ENCODE data around the gene RXRA. TPM values are rescaled to one million over a fixed set of nuclear protein-coding genes. Genes with fewer than 3 reads are reported as not detected.

RXRA gene
- total and polyA plus RNA-seq, 10 of the 15 experiments (the other 5 are each of a cell fraction or from before 2014, with no cell fraction given), result 0.89 to 36.8 (median 11.1) TPM

DNA sequence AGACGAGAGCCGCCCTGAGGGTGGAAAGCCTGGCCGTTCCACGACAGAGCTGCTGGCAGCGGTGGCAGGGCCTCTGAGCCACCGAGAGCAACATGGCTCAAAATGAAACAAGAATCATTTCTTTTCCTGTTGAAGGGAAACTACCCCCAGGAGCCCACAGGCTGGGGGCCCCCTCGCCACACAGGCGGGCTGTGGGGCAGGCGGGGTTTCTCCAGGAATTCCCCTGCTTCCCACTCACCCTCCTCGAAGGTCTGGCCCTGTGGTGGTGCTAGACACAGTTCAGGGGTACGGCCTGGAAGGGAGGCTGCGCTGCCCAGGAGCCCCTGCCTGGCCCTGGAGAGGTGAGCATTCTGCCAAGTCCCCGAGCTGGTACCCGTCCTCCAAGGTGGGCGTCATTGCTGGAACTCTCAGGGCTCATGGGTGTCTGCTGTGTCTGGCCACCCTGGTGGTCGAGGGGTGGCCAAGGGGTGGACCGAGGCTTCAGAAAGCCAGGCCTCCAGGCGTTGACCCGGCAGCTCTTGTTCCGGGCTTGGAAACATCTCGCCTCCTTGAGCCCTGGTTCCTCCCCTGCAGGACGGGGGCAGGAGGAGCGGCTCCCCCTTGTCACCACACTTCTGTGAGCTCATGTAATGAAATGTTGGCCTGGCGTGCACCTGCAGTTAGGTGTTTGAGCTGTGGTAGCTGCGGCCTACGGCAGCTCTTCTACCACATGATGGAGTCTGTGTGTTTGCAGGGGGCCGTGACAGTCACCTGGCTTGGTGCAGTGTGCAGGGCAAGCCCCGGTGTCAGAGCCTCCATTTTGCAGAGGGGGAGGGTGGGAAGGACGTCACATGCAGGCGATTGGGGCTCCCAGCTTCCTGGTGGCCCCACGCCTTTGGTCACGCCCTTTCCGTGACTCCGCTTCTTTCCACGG lies 65.3 kb downstream of the RXRA start (continued):
- TF ChIP-seq, protein P1, sequence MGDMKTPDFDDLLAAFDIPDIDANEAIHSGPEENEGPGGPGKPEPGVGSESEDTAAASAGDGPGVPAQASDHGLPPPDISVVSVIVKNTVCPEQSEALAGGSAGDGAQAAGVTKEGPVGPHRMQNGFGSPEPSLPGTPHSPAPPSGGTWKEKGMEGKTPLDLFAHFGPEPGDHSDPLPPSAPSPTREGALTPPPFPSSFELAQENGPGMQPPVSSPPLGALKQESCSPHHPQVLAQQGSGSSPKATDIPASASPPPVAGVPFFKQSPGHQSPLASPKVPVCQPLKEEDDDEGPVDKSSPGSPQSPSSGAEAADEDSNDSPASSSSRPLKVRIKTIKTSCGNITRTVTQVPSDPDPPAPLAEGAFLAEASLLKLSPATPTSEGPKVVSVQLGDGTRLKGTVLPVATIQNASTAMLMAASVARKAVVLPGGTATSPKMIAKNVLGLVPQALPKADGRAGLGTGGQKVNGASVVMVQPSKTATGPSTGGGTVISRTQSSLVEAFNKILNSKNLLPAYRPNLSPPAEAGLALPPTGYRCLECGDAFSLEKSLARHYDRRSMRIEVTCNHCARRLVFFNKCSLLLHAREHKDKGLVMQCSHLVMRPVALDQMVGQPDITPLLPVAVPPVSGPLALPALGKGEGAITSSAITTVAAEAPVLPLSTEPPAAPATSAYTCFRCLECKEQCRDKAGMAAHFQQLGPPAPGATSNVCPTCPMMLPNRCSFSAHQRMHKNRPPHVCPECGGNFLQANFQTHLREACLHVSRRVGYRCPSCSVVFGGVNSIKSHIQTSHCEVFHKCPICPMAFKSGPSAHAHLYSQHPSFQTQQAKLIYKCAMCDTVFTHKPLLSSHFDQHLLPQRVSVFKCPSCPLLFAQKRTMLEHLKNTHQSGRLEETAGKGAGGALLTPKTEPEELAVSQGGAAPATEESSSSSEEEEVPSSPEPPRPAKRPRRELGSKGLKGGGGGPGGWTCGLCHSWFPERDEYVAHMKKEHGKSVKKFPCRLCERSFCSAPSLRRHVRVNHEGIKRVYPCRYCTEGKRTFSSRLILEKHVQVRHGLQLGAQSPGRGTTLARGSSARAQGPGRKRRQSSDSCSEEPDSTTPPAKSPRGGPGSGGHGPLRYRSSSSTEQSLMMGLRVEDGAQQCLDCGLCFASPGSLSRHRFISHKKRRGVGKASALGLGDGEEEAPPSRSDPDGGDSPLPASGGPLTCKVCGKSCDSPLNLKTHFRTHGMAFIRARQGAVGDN (IDR thresholded peaks at IDR 0.05), result peak; percentile 62
- TF ChIP-seq MEF2B (IDR thresholded peaks at IDR 0.05; ENCODE audit: partially characterized antibody, poor library complexity, severe bottlenecking), result peak; percentile 52
- no peak for TF ChIP-seq ZSCAN29 (IDR thresholded peaks at IDR 0.05)
- 0 out of 2 replicates have a peak, but pooled peaks have one; percentile 10 for TF ChIP-seq RAD21 (IDR thresholded peaks at IDR 0.05; ENCODE audit: insufficient read depth, low read depth, low read length)
- TF ChIP-seq CBFB (IDR thresholded peaks at IDR 0.05; ENCODE audit: low read depth), result peak; percentile 97
- TF ChIP-seq, protein P2, sequence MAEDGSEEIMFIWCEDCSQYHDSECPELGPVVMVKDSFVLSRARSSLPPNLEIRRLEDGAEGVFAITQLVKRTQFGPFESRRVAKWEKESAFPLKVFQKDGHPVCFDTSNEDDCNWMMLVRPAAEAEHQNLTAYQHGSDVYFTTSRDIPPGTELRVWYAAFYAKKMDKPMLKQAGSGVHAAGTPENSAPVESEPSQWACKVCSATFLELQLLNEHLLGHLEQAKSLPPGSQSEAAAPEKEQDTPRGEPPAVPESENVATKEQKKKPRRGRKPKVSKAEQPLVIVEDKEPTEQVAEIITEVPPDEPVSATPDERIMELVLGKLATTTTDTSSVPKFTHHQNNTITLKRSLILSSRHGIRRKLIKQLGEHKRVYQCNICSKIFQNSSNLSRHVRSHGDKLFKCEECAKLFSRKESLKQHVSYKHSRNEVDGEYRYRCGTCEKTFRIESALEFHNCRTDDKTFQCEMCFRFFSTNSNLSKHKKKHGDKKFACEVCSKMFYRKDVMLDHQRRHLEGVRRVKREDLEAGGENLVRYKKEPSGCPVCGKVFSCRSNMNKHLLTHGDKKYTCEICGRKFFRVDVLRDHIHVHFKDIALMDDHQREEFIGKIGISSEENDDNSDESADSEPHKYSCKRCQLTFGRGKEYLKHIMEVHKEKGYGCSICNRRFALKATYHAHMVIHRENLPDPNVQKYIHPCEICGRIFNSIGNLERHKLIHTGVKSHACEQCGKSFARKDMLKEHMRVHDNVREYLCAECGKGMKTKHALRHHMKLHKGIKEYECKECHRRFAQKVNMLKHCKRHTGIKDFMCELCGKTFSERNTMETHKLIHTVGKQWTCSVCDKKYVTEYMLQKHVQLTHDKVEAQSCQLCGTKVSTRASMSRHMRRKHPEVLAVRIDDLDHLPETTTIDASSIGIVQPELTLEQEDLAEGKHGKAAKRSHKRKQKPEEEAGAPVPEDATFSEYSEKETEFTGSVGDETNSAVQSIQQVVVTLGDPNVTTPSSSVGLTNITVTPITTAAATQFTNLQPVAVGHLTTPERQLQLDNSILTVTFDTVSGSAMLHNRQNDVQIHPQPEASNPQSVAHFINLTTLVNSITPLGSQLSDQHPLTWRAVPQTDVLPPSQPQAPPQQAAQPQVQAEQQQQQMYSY (CRISPR knock-in tag; IDR thresholded peaks at IDR 0.05), result no peak
- TF ChIP-seq YBX1 (IDR thresholded peaks at IDR 0.05), result no peak
- TF ChIP-seq KLF5 (IDR thresholded peaks at IDR 0.05; ENCODE audit: partially characterized antibody), result peak; percentile 44
- no peak for TF ChIP-seq KAT2A (conservative IDR thresholded peaks at IDR 0.05; ENCODE audit: control insufficient read depth, low read depth, low read length)
- TF ChIP-seq ZNF384 (IDR thresholded peaks at IDR 0.05; ENCODE audit: borderline replicate concordance, low read depth, low read length), result no peak
- TF ChIP-seq TBL1XR1 (IDR thresholded peaks at IDR 0.05; ENCODE audit: low read depth, low read length), result peak; percentile 99
- TF ChIP-seq TAF1 (IDR thresholded peaks at IDR 0.05; ENCODE audit: borderline replicate concordance, low read depth, low read length), result peak; percentile 70
- no peak for TF ChIP-seq RCOR1 (conservative IDR thresholded peaks at IDR 0.05; ENCODE audit: low read depth, low read length)
- TF ChIP-seq SP1 (IDR thresholded peaks at IDR 0.05; ENCODE audit: low read depth, low read length), result peak; percentile 86
- peak; percentile 67; the same call in 1 of the 2 replicates for TF ChIP-seq TARDBP (IDR thresholded peaks at IDR 0.05; ENCODE audit: borderline replicate concordance)
- peak; percentile 85 for TF ChIP-seq JUNB (IDR thresholded peaks at IDR 0.05)
- TF ChIP-seq, protein P3, sequence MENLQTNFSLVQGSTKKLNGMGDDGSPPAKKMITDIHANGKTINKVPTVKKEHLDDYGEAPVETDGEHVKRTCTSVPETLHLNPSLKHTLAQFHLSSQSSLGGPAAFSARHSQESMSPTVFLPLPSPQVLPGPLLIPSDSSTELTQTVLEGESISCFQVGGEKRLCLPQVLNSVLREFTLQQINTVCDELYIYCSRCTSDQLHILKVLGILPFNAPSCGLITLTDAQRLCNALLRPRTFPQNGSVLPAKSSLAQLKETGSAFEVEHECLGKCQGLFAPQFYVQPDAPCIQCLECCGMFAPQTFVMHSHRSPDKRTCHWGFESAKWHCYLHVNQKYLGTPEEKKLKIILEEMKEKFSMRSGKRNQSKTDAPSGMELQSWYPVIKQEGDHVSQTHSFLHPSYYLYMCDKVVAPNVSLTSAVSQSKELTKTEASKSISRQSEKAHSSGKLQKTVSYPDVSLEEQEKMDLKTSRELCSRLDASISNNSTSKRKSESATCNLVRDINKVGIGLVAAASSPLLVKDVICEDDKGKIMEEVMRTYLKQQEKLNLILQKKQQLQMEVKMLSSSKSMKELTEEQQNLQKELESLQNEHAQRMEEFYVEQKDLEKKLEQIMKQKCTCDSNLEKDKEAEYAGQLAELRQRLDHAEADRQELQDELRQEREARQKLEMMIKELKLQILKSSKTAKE (IDR thresholded peaks at IDR 0.05; ENCODE audit: low read depth, poor library complexity, severe bottlenecking), result peak; percentile 93
- peak; percentile 74 to 92 for TF ChIP-seq EP300 (IDR thresholded peaks at IDR 0.05; ENCODE audit: borderline replicate concordance in 1 of 2, control insufficient read depth in 1 of 2, low read depth in 2 of 2, low read length in 2 of 2)
- TF ChIP-seq CHD1 (IDR thresholded peaks at IDR 0.05; ENCODE audit: low read depth, low read length), result no peak

Measured in GM12878 (cell line).